Measurements from ENCODE around the gene SMIM35. TPM values are rescaled to one million over a fixed set of nuclear protein-coding genes. Genes with fewer than 3 reads are reported as not detected.

The SMIM35 gene
- total RNA-seq, 6 donors from 2014 or later, result not detected

- Histone ChIP-seq H3K9me3 (peaks cover 0 to 11% (median 7%) of the 10 kb centered on the region in 4 donors), H3K27ac (peak overlapping the region in 1 of 4 donors; percentile 18), H3K27me3 (no peaks in the 10 kb centered on the region), H3K4me1 (peaks cover 0 to 12% (median 11%) of the 10 kb centered on the region in 4 donors), H3K4me3 (no peak overlapping the region), H3K36me3 (no peaks in the 10 kb centered on the region)
- WGBS, 2 donors, result 84 to 93% methylated on average over 6 of the region's 6 CpGs
- DNase-seq (no peak), ATAC-seq (ENCODE audit: low FRiP score in 2 of 2) (no peak)
- TF ChIP-seq POLR2A (IDR thresholded peaks at IDR 0.05) (no peak), POLR2AphosphoS5 (IDR thresholded peaks at IDR 0.05) (no peak), CTCF (IDR thresholded peaks at IDR 0.05) (no peak), EP300 (IDR thresholded peaks at IDR 0.05) (no peak)
Measured at GRCh38 chr11:118087931-118088330, 1.2 kb upstream of the SMIM35 start.

DNA sequence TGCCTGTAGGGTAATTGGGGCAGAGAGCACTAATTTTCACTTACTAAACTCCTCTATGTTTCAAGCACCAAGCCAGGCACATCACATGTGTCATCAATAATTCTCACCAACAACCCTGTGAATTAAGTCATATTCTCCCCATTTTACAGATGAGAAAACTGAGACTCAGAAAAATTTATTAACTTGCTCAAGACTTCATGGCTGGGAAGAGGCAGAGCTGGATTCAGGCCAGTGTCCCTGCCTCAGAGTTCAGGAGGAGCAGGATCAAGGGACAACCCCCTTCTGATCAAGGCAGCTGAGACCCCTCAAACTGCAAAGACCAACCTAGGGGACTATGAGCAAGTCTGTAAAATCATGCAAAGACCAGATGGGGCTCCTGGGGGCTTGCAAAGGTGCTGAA is 2.1 kb downstream of the SMIM35 start:
- no peak for ATAC-seq (ENCODE audit: low FRiP score in 2 of 2)
- no peak for DNase-seq
- Histone ChIP-seq H3K4me1 (peaks cover 0 to 13% (median 12%) of the 10 kb centered on the region in 4 donors), H3K27me3 (no peaks in the 10 kb centered on the region), H3K36me3 (no peaks in the 10 kb centered on the region), H3K27ac (no peak overlapping the region), H3K4me3 (no peak overlapping the region), H3K9me3 (peaks cover 0 to 11% (median 7%) of the 10 kb centered on the region in 4 donors)
- no peak for TF ChIP-seq POLR2AphosphoS5 (IDR thresholded peaks at IDR 0.05)
- no peak for TF ChIP-seq POLR2A (IDR thresholded peaks at IDR 0.05)
- TF ChIP-seq EP300 (IDR thresholded peaks at IDR 0.05), result no peak

- no peak for TF ChIP-seq POLR2A (IDR thresholded peaks at IDR 0.05)
- no peak for TF ChIP-seq POLR2AphosphoS5 (IDR thresholded peaks at IDR 0.05)
- no peak for TF ChIP-seq CTCF (IDR thresholded peaks at IDR 0.05)
- no peak for TF ChIP-seq EP300 (IDR thresholded peaks at IDR 0.05)
- Histone ChIP-seq H3K27me3 (no peaks in the 10 kb centered on the region), H3K9me3 (peaks cover 0 to 11% (median 7%) of the 10 kb centered on the region in 4 donors), H3K36me3 (no peaks in the 10 kb centered on the region), H3K4me1 (peaks cover 0 to 13% (median 12%) of the 10 kb centered on the region in 4 donors), H3K27ac (no peak overlapping the region), H3K4me3 (no peak overlapping the region)
- DNase-seq (peak in 1 of 2 donors; percentile 58), ATAC-seq (ENCODE audit: low FRiP score in 2 of 2) (peak; percentile 44 to 48)
- 19 to 21% methylated on average over 3 to 4 of the region's 4 CpGs for WGBS, 2 donors
Measured at GRCh38 chr11:118084247-118084646, 2.5 kb downstream of the SMIM35 start.

- H3K4me1 ChIP-seq, result peaks cover 0 to 13% (median 12%) of the 10 kb centered on the region in 4 donors
- DNase-seq (no peak), ATAC-seq (ENCODE audit: low FRiP score in 2 of 2) (no peak)
- no peak overlapping the region for H3K27ac ChIP-seq
- 78 to 81% methylated on average over 20 to 21 of the region's 21 CpGs for WGBS, 2 donors
- no peaks in the 10 kb centered on the region for H3K36me3 ChIP-seq
- H3K27me3 ChIP-seq, result no peaks in the 10 kb centered on the region
- H3K4me3 ChIP-seq, result no peak overlapping the region
- H3K9me3 ChIP-seq, result peaks cover 0 to 11% (median 7%) of the 10 kb centered on the region in 4 donors
- TF ChIP-seq POLR2AphosphoS5 (IDR thresholded peaks at IDR 0.05), result no peak
Measured at GRCh38 chr11:118082880-118083552, 3.7 kb downstream of the SMIM35 start.

DNA sequence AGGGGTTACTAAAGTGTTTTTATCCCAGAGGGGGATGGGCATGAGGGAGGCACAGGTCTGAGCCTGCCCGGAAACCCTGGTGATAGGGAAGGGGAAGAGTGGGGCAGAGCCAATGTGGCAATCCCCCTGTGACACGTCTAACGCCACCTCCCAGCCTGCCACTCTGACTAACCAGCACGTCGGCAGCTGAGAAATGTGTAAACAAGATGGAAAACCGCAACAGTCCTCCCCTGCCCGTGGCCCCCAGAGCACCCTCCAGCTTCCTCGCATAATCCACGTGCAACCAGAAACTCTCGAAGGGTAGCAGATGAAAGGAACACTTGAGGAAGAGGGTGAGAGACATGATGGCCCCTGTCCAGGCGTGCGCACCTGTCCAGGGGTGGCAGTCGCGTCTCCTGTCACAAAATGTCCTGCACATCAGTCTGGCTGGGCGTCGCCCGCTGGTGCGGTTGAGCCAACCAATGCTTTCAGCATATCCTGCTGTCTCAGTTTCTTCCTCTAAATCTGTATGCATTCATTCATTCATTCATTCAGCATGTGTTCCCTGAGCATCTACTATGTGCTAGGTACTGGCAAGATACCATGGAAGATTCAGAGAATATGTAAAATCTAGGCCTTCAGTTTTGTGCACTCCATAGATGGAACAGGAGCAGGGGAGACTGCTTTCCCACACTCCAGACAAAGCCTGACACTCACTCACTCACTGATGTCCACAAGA is 5.4 kb downstream of the SMIM35 start:
- DNase-seq (peak in 1 of 2 donors; percentile 59), ATAC-seq (ENCODE audit: low FRiP score in 2 of 2) (no peak)
- Histone ChIP-seq H3K9me3 (no peaks in the 10 kb centered on the region), H3K36me3 (no peaks in the 10 kb centered on the region), H3K27ac (no peak overlapping the region), H3K4me3 (no peak overlapping the region), H3K4me1 (peaks cover 0 to 13% (median 12%) of the 10 kb centered on the region in 4 donors), H3K27me3 (no peaks in the 10 kb centered on the region)
- 52 to 55% methylated on average over 18 of the region's 18 CpGs for WGBS, 2 donors
- TF ChIP-seq CTCF (IDR thresholded peaks at IDR 0.05) (no peak), POLR2A (IDR thresholded peaks at IDR 0.05) (no peak), EP300 (IDR thresholded peaks at IDR 0.05) (no peak), POLR2AphosphoS5 (IDR thresholded peaks at IDR 0.05) (no peak)

Data from upper lobe of left lung (tissue), 6 donors.